Prostate gland (tissue), 2 donors: ENCODE measurements around the gene RSRC1. TPM values are rescaled to one million over a fixed set of nuclear protein-coding genes. Genes with fewer than 3 reads are reported as not detected.
"Not testable (repeated sequence)": the region's sequence is repeated elsewhere in the genome, so short reads cannot be mapped to it uniquely, and the experiment has no call there.

Source experiments
- DNase-seq: peaks from one replicate; pipeline ENCODE4 v3.0.0-alpha.2; 2019; ENCODE audit warnings: low spot score
- H3K27ac ChIP-seq, 2 donors: fragments of 200-600 bp; sonication (generic); 2 replicates each; pipeline ENCODE4 v1.5.1; 2017 to 2019
- H3K27me3 ChIP-seq: fragments of 200-600 bp; sonication (generic); replicated peaks from 2 replicates; pipeline ENCODE4 v1.5.1; 2019; ENCODE audit not compliant: insufficient read depth
- H3K36me3 ChIP-seq, 2 donors: fragments of 200-600 bp; sonication (generic); 1 replicate in 1 of 2; 2 replicates in 1 of 2; pipeline versions ENCODE4 v1.5.1 to v1.8.1; 2017 to 2019
- H3K4me1 ChIP-seq: fragments of 200-600 bp; sonication (generic); replicated peaks from 2 replicates; pipeline ENCODE4 v1.5.1; 2019
- H3K4me3 ChIP-seq, 2 donors: fragments of 200-600 bp; sonication (generic); 2 replicates each; pipeline ENCODE4 v1.5.1; 2017 to 2019
- H3K9me3 ChIP-seq: fragments of 200-600 bp; sonication (generic); 2 replicates; pipeline ENCODE4 v1.5.1; 2017
- CTCF ChIP-seq, 4 experiments: fragments of 200-600 bp in 2 of 4; fragments of 450-650 bp in 2 of 4; sonication (generic) in 2 of 4; IDR thresholded peaks; 1 replicate in 3 of 4; 2 replicates in 1 of 4; pipeline ENCODE4 v1.5.1; 2016 to 2019; ENCODE audit warnings: antibody characterized with exemption in 4 of 4, mild to moderate bottlenecking in 2 of 4, moderate library complexity in 2 of 4
- POLR2A ChIP-seq: fragments of 450-650 bp; IDR thresholded peaks from one replicate; pipeline ENCODE4 v1.6.1; 2016; ENCODE audit warnings: antibody characterized with exemption, mild to moderate bottlenecking
- POLR2AphosphoS5 ChIP-seq: sonication (generic); formaldehyde crosslinking; IDR thresholded peaks from one replicate; pipeline ENCODE4 v1.6.1; 2017; ENCODE audit warnings: antibody characterized with exemption
- WGBS: methylation state at CpG from one replicate; pipeline ENCODE4 v1.1.5; 2018; 5-methylcytosine and 5-hydroxymethylcytosine counted together
- intact Hi-C: fragments of 100-400 bp; cut with DNase I; formaldehyde crosslinking; loops from one replicate; pipeline ENCODE4 v1.14.2; 2022
- total RNA-seq, 2 donors: library from RNA; depleted of rRNA; stranded (reverse); fragments of >200 nt; gene quantifications; one replicate each; pipeline ENCODE4 v1.1.0, GENCODE V29; 2016

RSRC1 gene
- total RNA-seq: 10 to 100 TPM; 36.5 to 50.7 TPM

GRCh38 chr3:158109804-158110657 lies at the start of gene RSRC1:
Gene RSRC1, plus strand, starts transcription at chr3:158110089. Its CDS starts 12,016 bp downstream, at chr3:158122105.
- Histone ChIP-seq H3K36me3 (no peaks in the 10 kb centered on the region), H3K4me1 (no peaks in the 10 kb centered on the region), H3K27ac (peak within 1 kb of the TSS; percentile 67 to 69), H3K4me3 (peak within 1 kb of the TSS; percentile 73 to 85), H3K27me3 (peaks cover 15% of the 10 kb centered on the region), H3K9me3 (no peaks in the 10 kb centered on the region)
- under 1% methylated on average over 51 of the region's 57 CpGs for WGBS
- TF ChIP-seq CTCF (IDR thresholded peaks at IDR 0.05) (no peak), POLR2AphosphoS5 (peak; percentile 96), POLR2A (no peak)
- intact Hi-C loops: no loop called here
- peak; percentile 83 for DNase-seq

- H3K36me3 ChIP-seq, H3K27ac ChIP-seq, H3K4me1 ChIP-seq, H3K9me3 ChIP-seq, intact Hi-C loops, DNase-seq, H3K4me3 ChIP-seq, H3K27me3 ChIP-seq: not testable (repeated sequence)
- WGBS: 90% methylated on average over 2 of the region's 2 CpGs
Measured at GRCh38 chr3:158065574-158065973, 44.3 kb upstream of the RSRC1 start.

- TF ChIP-seq CTCF (IDR thresholded peaks at IDR 0.05) (no peak), POLR2A (no peak), POLR2AphosphoS5 (no peak)
- DNase-seq: no peak
Measured at GRCh38 chr3:158072790-158073189, 37.1 kb upstream of the RSRC1 start.

GRCh38 chr3:158074591-158074990 lies 35.3 kb upstream of the RSRC1 start:
- no peak for TF ChIP-seq POLR2A
- Histone ChIP-seq H3K27me3 (no peaks in the 10 kb centered on the region), H3K36me3 (no peaks in the 10 kb centered on the region), H3K9me3 (no peaks in the 10 kb centered on the region), H3K27ac (no peak overlapping the region), H3K4me1 (no peaks in the 10 kb centered on the region), H3K4me3 (no peak overlapping the region)
- intact Hi-C loops: no loop called here
- WGBS: 82% methylated on average over 1 of the region's 1 CpG
- DNase-seq: no peak

More at GRCh38 chr3:158072790-158073189, 37.1 kb upstream of the RSRC1 start:
- H3K4me3 ChIP-seq: no peak overlapping the region
- H3K4me1 ChIP-seq: no peaks in the 10 kb centered on the region
- H3K36me3 ChIP-seq: no peaks in the 10 kb centered on the region
- H3K27me3 ChIP-seq: no peaks in the 10 kb centered on the region
- no peak overlapping the region for H3K27ac ChIP-seq
- no peaks in the 10 kb centered on the region for H3K9me3 ChIP-seq
- intact Hi-C loops: no loop called here

GRCh38 chr3:158079599-158079998 lies 30.3 kb upstream of the RSRC1 start:
- no peak overlapping the region for H3K4me3 ChIP-seq
- H3K27me3 ChIP-seq: no peaks in the 10 kb centered on the region
- H3K9me3 ChIP-seq: no peaks in the 10 kb centered on the region
- no peaks in the 10 kb centered on the region for H3K36me3 ChIP-seq
- WGBS: 84% methylated on average over 1 of the region's 1 CpG
- DNase-seq: no peak
- intact Hi-C loops: no loop called here
- no peaks in the 10 kb centered on the region for H3K4me1 ChIP-seq
- TF ChIP-seq CTCF (IDR thresholded peaks at IDR 0.05) (no peak), POLR2A (no peak), POLR2AphosphoS5 (no peak)
- H3K27ac ChIP-seq: no peak overlapping the region

- DNase-seq: no peak
- intact Hi-C loops: no loop called here
Measured at GRCh38 chr3:158084651-158085050, 25.2 kb upstream of the RSRC1 start.

More at GRCh38 chr3:158084651-158085050, 25.2 kb upstream of the RSRC1 start:
- Histone ChIP-seq H3K27me3 (no peaks in the 10 kb centered on the region), H3K36me3 (no peaks in the 10 kb centered on the region), H3K4me3 (no peak overlapping the region), H3K9me3 (no peaks in the 10 kb centered on the region), H3K4me1 (no peaks in the 10 kb centered on the region), H3K27ac (no peak overlapping the region)
- TF ChIP-seq POLR2AphosphoS5 (no peak), POLR2A (no peak), CTCF (IDR thresholded peaks at IDR 0.05) (no peak)
